ENCODE data around the gene RUFY3.

RUFY3 gene

DNA sequence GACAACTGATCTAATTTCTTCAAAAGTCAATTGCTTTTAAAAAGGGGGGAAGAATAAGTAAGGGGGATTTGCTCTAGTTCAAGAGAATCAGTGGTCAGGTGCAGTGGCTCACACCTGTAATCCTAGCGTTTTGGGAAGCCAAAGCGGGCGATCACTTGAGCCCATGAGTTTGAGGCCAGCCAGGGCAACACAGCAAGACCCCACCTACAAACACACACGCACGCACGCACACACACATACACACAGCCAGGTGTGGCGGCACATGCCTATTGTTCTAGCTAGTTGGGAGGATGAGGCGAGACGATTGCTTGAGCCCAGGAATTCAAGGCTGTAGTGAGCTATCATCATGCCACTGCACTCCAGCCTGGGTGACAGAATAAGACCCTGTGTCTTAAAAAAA lies 108.3 kb downstream of the RUFY3 start:
- Histone ChIP-seq H3K9me3 (ENCODE audit: severe bottlenecking) (no peaks in the 10 kb centered on the region), H3K27me3 (ENCODE audit: insufficient read depth, low read depth, severe bottlenecking) (no peaks in the 10 kb centered on the region), H3K27ac (no peak overlapping the region), H3K36me3 (peaks cover 88% of the 10 kb centered on the region), H3K4me3 (ENCODE audit: low read depth, low read length) (no peak overlapping the region)
- TF ChIP-seq, protein P1, sequence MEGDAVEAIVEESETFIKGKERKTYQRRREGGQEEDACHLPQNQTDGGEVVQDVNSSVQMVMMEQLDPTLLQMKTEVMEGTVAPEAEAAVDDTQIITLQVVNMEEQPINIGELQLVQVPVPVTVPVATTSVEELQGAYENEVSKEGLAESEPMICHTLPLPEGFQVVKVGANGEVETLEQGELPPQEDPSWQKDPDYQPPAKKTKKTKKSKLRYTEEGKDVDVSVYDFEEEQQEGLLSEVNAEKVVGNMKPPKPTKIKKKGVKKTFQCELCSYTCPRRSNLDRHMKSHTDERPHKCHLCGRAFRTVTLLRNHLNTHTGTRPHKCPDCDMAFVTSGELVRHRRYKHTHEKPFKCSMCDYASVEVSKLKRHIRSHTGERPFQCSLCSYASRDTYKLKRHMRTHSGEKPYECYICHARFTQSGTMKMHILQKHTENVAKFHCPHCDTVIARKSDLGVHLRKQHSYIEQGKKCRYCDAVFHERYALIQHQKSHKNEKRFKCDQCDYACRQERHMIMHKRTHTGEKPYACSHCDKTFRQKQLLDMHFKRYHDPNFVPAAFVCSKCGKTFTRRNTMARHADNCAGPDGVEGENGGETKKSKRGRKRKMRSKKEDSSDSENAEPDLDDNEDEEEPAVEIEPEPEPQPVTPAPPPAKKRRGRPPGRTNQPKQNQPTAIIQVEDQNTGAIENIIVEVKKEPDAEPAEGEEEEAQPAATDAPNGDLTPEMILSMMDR (IDR thresholded peaks at IDR 0.05; ENCODE audit: low read depth, low read length): no peak
- DNase-seq: no peak

GRCh38 chr4:70831293-70831692 lies 109.5 kb downstream of the RUFY3 start:
- Histone ChIP-seq H3K27ac (no peak overlapping the region), H3K27me3 (ENCODE audit: insufficient read depth, low read depth, severe bottlenecking) (no peaks in the 10 kb centered on the region), H3K4me3 (ENCODE audit: low read depth, low read length) (no peak overlapping the region), H3K9me3 (ENCODE audit: severe bottlenecking) (no peaks in the 10 kb centered on the region), H3K36me3 (peaks cover 86% of the 10 kb centered on the region)
- no peak for DNase-seq
- TF ChIP-seq, protein P1 (IDR thresholded peaks at IDR 0.05; ENCODE audit: low read depth, low read length): no peak

DNA sequence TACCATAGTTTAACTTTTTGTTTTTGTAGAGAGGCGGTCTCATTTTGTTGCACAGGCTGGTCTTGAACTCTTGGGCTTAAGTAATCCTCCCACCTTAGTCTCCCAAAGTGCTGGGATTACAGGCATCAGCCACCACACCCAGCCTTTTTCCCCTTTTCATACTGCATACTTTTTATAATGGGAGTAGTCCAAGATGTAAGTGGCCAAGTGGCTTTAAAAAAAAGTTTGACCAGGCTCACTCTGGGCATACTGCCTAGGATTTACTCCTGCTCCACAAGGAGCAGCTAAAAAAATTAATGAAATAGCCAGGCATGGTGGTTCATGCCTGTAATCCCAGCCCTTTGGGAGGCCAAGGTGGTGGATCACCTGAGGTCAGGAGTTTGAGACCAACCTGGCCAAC lies 111.9 kb downstream of the RUFY3 start:
- no peaks in the 10 kb centered on the region for H3K9me3 ChIP-seq (ENCODE audit: severe bottlenecking)
- TF ChIP-seq, protein P1 (IDR thresholded peaks at IDR 0.05; ENCODE audit: low read depth, low read length): no peak
- H3K27ac ChIP-seq: no peak overlapping the region
- no peak for DNase-seq
- H3K4me3 ChIP-seq (ENCODE audit: low read depth, low read length): no peak overlapping the region
- H3K36me3 ChIP-seq: peaks cover 66% of the 10 kb centered on the region
- H3K27me3 ChIP-seq (ENCODE audit: insufficient read depth, low read depth, severe bottlenecking): no peaks in the 10 kb centered on the region

GRCh38 chr4:70836081-70836480 lies 114.3 kb downstream of the RUFY3 start:
- H3K27me3 ChIP-seq (ENCODE audit: insufficient read depth, low read depth, severe bottlenecking): no peaks in the 10 kb centered on the region
- H3K27ac ChIP-seq: peak overlapping the region; percentile 18; the same call in 1 of the 2 replicates
- TF ChIP-seq, protein P1 (IDR thresholded peaks at IDR 0.05; ENCODE audit: low read depth, low read length): no peak
- no peak overlapping the region for H3K4me3 ChIP-seq (ENCODE audit: low read depth, low read length)
- H3K36me3 ChIP-seq: peaks cover 47% of the 10 kb centered on the region
- no peaks in the 10 kb centered on the region for H3K9me3 ChIP-seq (ENCODE audit: severe bottlenecking)
- DNase-seq: no peak

DNA sequence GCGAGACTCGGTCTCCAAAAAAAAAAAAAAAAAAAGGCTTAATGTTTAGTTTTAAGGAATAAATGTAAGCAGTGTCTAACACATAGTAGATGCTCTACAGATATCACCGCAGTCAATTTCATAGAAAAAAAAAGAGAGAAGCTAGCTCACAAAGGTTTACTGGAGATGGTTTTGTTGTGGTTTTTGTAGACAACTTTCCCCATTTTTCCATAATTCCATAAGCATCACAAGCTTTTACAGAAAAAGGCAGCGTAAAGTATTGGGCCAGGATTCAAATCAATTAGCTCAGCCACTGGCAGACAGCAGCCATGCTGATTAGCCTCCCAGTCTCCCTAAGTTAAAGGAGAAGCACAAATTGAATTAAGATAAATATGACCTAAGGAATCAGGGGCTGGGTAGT lies 116.4 kb downstream of the RUFY3 start:
- Histone ChIP-seq H3K4me3 (ENCODE audit: low read depth, low read length) (peak overlapping the region; percentile 68), H3K9me3 (ENCODE audit: severe bottlenecking) (no peaks in the 10 kb centered on the region), H3K36me3 (peaks cover 27% of the 10 kb centered on the region), H3K27me3 (ENCODE audit: insufficient read depth, low read depth, severe bottlenecking) (no peaks in the 10 kb centered on the region), H3K27ac (peak overlapping the region; percentile 77)
- TF ChIP-seq, protein P1 (IDR thresholded peaks at IDR 0.05; ENCODE audit: low read depth, low read length): no peak
- DNase-seq: no peak

Data from WERI-Rb-1 (cell line).